Measurements from ENCODE around the gene STRBP.

The STRBP gene

GRCh38 chr9:123074628-123075027 lies 193.8 kb downstream of the STRBP start:
- no peaks in the 10 kb centered on the region for H3K9me2 ChIP-seq (replicated peaks; ENCODE audit: insufficient read depth, low read length)
- H3F3A ChIP-seq (ENCODE audit: insufficient read depth, low read length) = no peaks in the 10 kb centered on the region
- no peak overlapping the region for H3K9ac ChIP-seq (ENCODE audit: low read length)
- H3K27ac ChIP-seq (ENCODE audit: low read length) = no peak overlapping the region
- no peaks in the 10 kb centered on the region for H3K79me2 ChIP-seq (ENCODE audit: low read length)
- no peaks in the 10 kb centered on the region for H3K4me1 ChIP-seq (ENCODE audit: low read length)
- H3K36me3 ChIP-seq (replicated peaks; ENCODE audit: insufficient read depth, low read length) = no peaks in the 10 kb centered on the region
- DNase-seq = no peak
- H3K4me2 ChIP-seq (ENCODE audit: low read depth, low read length) = no peak overlapping the region
- H2AFZ ChIP-seq (ENCODE audit: low read length) = no peak overlapping the region
- H3K9me3 ChIP-seq (replicated peaks; ENCODE audit: insufficient read depth, low read length) = no peaks in the 10 kb centered on the region
- H3K4me3 ChIP-seq (ENCODE audit: low read length) = no peak overlapping the region
- no peaks in the 10 kb centered on the region for H3K27me3 ChIP-seq (replicated peaks; ENCODE audit: insufficient read depth, low read length)
- TF ChIP-seq, protein P1, sequence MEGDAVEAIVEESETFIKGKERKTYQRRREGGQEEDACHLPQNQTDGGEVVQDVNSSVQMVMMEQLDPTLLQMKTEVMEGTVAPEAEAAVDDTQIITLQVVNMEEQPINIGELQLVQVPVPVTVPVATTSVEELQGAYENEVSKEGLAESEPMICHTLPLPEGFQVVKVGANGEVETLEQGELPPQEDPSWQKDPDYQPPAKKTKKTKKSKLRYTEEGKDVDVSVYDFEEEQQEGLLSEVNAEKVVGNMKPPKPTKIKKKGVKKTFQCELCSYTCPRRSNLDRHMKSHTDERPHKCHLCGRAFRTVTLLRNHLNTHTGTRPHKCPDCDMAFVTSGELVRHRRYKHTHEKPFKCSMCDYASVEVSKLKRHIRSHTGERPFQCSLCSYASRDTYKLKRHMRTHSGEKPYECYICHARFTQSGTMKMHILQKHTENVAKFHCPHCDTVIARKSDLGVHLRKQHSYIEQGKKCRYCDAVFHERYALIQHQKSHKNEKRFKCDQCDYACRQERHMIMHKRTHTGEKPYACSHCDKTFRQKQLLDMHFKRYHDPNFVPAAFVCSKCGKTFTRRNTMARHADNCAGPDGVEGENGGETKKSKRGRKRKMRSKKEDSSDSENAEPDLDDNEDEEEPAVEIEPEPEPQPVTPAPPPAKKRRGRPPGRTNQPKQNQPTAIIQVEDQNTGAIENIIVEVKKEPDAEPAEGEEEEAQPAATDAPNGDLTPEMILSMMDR (IDR thresholded peaks at IDR 0.05; ENCODE audit: low read length) = no peak
- TF ChIP-seq EZH2 (optimal IDR thresholded peaks at IDR 0.05; ENCODE audit: low read depth, low read length) (no peak), EZH2phosphoT487 (IDR thresholded peaks at IDR 0.05; ENCODE audit: low read length) (no peak)
- H4K20me1 ChIP-seq (ENCODE audit: insufficient read depth, low read length) = no peaks in the 10 kb centered on the region

- Histone ChIP-seq H3K4me2 (ENCODE audit: low read depth, low read length) (no peak overlapping the region), H3K79me2 (ENCODE audit: low read length) (no peaks in the 10 kb centered on the region), H3K4me1 (ENCODE audit: low read length) (no peaks in the 10 kb centered on the region), H3K27me3 (replicated peaks; ENCODE audit: insufficient read depth, low read length) (no peaks in the 10 kb centered on the region), H2AFZ (ENCODE audit: low read length) (no peak overlapping the region), H3F3A (ENCODE audit: insufficient read depth, low read length) (no peaks in the 10 kb centered on the region), H3K4me3 (ENCODE audit: low read length) (no peak overlapping the region), H3K36me3 (replicated peaks; ENCODE audit: insufficient read depth, low read length) (no peaks in the 10 kb centered on the region), H3K9me3 (replicated peaks; ENCODE audit: insufficient read depth, low read length) (no peaks in the 10 kb centered on the region), H3K9me2 (replicated peaks; ENCODE audit: insufficient read depth, low read length) (no peaks in the 10 kb centered on the region), H4K20me1 (ENCODE audit: insufficient read depth, low read length) (no peaks in the 10 kb centered on the region), H3K9ac (ENCODE audit: low read length) (no peak overlapping the region), H3K27ac (ENCODE audit: low read length) (no peak overlapping the region)
- no peak for TF ChIP-seq EZH2 (optimal IDR thresholded peaks at IDR 0.05; ENCODE audit: low read depth, low read length)
- no peak for TF ChIP-seq EZH2phosphoT487 (IDR thresholded peaks at IDR 0.05; ENCODE audit: low read length)
- TF ChIP-seq, protein P1 (IDR thresholded peaks at IDR 0.05; ENCODE audit: low read length) = no peak
- DNase-seq = no peak
These were observed 194.4 kb downstream of the STRBP start for GRCh38 chr9:123073991-123074422.

DNA sequence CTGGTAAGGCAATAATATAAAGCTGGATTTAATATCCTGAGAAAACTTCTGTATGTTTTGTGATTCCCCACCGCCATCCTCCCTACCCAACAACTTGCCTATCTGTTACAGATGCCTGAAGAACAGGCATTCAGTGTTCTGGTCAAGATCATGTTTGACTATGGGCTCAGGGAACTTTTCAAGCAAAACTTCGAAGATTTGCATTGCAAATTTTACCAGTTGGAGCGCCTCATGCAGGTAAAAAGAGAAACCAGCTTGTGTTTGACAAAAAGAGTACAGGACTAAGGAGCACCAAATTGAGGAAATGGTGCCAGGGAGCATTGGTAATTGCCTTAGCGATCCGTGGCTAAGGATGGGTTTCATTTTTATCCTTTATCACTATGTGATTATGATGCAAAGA lies 194.9 kb downstream of the STRBP start:
- no peak overlapping the region for H3K27ac ChIP-seq (ENCODE audit: low read length)
- H3K9me2 ChIP-seq (replicated peaks; ENCODE audit: insufficient read depth, low read length) = no peaks in the 10 kb centered on the region
- H3K4me2 ChIP-seq (ENCODE audit: low read depth, low read length) = no peak overlapping the region
- H3K79me2 ChIP-seq (ENCODE audit: low read length) = no peaks in the 10 kb centered on the region
- H3K9me3 ChIP-seq (replicated peaks; ENCODE audit: insufficient read depth, low read length) = no peaks in the 10 kb centered on the region
- DNase-seq = no peak
- no peak overlapping the region for H3K9ac ChIP-seq (ENCODE audit: low read length)
- TF ChIP-seq, protein P1 (IDR thresholded peaks at IDR 0.05; ENCODE audit: low read length) = no peak
- TF ChIP-seq EZH2 (optimal IDR thresholded peaks at IDR 0.05; ENCODE audit: low read depth, low read length) (no peak), EZH2phosphoT487 (IDR thresholded peaks at IDR 0.05; ENCODE audit: low read length) (no peak)
- H3K27me3 ChIP-seq (replicated peaks; ENCODE audit: insufficient read depth, low read length) = no peaks in the 10 kb centered on the region
- H3K4me3 ChIP-seq (ENCODE audit: low read length) = no peak overlapping the region
- no peaks in the 10 kb centered on the region for H3K4me1 ChIP-seq (ENCODE audit: low read length)
- no peaks in the 10 kb centered on the region for H3K36me3 ChIP-seq (replicated peaks; ENCODE audit: insufficient read depth, low read length)
- no peak overlapping the region for H2AFZ ChIP-seq (ENCODE audit: low read length)
- no peaks in the 10 kb centered on the region for H3F3A ChIP-seq (ENCODE audit: insufficient read depth, low read length)
- H4K20me1 ChIP-seq (ENCODE audit: insufficient read depth, low read length) = no peaks in the 10 kb centered on the region
